Measurements from ENCODE around the gene MYCBPAP.

Gene MYCBPAP

DNA sequence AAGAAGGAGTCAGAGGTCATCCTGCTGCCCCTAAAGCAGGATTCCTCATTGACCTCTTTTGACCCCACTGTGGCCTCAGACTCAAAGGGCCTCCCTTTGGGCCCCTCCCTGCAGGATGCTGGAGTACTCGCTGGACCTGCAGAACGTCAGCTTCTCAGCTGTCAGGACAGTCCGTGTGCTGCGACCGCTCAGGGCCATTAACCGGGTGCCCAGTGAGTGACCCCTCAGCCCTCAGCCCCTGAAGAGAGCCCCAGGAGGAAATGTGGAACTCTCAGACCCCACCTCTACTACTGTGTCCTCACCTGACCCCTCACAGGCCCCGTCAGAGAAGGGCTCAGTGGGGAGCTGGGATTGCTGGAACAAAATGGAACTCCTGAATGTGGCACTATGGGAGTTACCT lies 61.4 kb downstream of the MYCBPAP start:
- no peak for DNase-seq (ENCODE audit: extremely low read depth in 1 of 2, low read depth in 1 of 2)

DNA sequence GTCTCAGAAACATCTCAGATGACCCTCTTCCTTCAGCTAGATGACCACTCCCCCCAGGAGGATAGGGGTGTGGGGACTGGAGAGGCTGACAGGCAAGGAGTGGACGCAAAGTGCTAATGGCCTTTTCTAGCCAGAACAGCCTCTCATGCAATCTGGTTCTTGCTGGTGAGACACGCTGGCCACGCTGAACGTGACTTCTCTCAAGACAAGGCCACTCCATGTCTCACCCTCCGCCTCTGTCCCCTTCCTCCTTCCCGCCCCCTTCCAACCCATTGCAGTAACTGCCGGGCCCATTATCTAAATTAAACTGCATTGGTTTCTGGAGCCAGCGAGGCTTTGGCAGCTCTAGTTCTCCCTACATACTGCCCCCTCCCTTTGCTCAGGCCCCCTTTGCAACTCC lies 61.8 kb downstream of the MYCBPAP start:
- DNase-seq (ENCODE audit: extremely low read depth in 1 of 2, low read depth in 1 of 2) = no peak

DNA sequence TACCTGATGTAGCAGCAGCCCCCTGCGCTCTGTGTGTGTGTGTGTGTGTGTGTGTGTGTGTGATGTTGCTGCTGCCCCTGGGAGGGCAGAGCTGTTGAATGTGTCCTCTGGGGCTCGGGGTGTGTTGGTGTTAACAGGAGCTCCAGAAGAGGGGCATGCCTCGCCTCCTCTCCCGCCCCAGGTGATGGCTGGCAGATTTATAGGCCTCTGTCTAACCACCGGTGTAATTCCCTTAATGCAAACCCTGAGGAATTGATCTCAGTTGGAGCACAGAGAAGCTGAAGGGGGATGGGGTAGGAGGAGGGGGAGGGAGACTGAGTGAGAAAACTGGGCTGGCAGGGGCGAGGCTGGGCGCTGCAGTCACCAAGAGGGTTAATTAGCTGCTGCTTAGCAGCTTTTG lies 62.3 kb downstream of the MYCBPAP start:
- no peak for DNase-seq (ENCODE audit: extremely low read depth in 1 of 2, low read depth in 1 of 2)

DNA sequence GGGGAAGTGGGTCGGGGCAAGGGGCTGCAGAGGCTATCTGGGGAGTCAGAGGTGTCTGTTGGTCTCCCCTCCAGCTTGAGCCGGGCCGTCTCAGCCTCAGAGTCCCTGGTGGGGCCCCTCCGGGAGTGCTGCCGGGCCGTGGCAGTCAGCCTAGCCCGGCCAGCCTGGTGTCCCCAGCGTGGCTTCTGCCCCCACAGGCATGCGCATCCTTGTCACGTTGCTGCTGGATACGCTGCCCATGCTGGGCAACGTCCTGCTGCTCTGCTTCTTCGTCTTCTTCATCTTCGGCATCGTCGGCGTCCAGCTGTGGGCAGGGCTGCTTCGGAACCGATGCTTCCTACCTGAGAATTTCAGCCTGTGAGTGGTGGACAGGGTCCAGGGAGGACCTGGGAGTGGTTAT lies 63.4 kb downstream of the MYCBPAP start:
- DNase-seq (ENCODE audit: extremely low read depth in 1 of 2, low read depth in 1 of 2) = no peak

DNA sequence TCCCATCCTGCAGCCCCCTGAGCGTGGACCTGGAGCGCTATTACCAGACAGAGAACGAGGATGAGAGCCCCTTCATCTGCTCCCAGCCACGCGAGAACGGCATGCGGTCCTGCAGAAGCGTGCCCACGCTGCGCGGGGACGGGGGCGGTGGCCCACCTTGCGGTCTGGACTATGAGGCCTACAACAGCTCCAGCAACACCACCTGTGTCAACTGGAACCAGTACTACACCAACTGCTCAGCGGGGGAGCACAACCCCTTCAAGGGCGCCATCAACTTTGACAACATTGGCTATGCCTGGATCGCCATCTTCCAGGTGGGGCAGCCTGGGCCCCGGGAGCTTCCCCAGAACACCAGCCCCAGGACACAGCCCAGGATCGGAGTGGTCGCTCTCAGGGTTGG lies 64.3 kb downstream of the MYCBPAP start:
- no peak for DNase-seq (ENCODE audit: extremely low read depth in 1 of 2, low read depth in 1 of 2)

DNA sequence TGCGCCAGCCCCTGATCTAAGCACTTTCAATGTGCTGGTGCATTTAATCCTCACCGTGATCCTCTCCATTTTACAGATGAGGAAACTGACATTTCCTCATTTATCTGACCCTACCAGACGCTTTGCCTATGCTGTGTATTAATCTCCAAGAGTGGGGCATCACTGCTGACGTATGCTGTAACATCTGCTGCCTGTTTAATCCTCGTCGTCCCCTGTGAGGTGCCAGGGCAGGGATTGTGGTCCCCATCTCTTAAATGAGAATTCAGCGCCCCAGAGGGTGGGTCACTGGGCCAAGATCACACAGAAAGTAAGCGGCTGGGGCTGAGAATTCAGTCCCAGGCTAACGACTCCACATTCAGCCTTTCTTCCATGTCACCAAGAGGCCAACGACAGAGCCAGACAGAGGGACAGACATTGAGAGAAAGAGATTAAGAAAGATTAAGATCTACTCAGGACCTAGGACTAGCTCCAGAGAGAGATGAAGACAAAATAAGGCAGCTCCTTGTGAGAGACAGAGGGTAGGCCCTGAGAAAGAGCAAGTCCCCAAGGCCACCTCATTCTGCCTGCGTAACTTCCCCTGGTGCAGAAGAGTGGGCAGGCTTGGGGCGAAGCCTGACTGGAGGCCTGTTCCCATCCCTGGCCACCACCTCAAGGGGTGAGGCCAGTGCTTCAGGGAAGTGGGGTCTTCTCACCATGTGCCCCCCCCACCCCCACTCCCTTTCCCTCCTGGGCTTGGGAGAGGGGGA lies 65.8 kb downstream of the MYCBPAP start:
- no peak for DNase-seq (ENCODE audit: extremely low read depth in 1 of 2, low read depth in 1 of 2)

DNA sequence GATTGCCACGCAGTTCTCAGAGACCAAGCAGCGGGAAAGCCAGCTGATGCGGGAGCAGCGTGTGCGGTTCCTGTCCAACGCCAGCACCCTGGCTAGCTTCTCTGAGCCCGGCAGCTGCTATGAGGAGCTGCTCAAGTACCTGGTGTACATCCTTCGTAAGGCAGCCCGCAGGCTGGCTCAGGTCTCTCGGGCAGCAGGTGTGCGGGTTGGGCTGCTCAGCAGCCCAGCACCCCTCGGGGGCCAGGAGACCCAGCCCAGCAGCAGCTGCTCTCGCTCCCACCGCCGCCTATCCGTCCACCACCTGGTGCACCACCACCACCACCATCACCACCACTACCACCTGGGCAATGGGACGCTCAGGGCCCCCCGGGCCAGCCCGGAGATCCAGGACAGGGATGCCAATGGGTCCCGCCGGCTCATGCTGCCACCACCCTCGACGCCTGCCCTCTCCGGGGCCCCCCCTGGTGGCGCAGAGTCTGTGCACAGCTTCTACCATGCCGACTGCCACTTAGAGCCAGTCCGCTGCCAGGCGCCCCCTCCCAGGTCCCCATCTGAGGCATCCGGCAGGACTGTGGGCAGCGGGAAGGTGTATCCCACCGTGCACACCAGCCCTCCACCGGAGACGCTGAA lies 67.5 kb downstream of the MYCBPAP start:
- no peak for DNase-seq (ENCODE audit: extremely low read depth in 1 of 2, low read depth in 1 of 2)

DNA sequence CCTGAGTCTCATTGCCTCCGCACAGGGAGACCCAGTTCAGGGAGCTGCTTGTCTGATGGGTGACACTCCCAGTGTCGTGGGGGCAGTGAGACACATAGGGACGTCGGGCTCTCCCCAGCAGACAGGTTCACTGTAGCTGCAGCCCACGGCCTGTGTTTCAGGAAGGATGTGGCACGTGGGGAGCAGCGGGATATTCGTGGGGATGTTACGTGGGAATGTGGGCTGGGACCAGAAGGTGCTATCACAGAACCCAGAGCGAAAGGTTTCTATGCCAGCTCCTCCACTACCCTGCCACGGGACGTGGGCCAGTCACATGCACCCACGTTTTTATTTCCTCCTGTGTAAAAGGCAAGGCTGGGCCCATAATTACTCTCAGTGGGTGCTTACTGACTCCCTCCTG lies 68.6 kb downstream of the MYCBPAP start:
- no peak for DNase-seq (ENCODE audit: extremely low read depth in 1 of 2, low read depth in 1 of 2)

DNA sequence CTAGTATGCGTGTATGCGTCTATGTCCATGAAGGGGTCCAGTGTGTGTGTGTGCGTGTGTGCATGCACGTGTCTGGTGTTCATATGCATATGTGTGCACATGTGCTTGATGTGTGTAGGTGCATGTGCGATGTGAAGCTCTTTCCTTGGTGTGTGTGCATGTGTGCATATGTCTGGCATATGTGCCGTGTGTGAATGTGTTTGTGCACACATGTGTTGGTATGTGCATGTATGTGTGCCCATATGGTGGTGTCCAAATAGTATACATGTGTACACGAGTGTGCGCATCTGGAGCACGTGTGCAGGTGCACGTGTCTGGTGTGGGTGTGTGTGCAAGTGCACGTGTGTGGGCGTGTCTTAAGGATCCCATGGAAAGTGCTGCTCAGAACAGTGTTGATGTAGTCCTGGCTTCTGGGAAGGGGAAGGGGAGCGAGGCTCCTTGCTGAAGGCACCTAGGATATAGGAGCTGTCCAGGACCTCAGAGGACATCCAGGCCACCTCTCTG lies 69.3 kb downstream of the MYCBPAP start:
- no peak for DNase-seq (ENCODE audit: extremely low read depth in 1 of 2, low read depth in 1 of 2)

DNA sequence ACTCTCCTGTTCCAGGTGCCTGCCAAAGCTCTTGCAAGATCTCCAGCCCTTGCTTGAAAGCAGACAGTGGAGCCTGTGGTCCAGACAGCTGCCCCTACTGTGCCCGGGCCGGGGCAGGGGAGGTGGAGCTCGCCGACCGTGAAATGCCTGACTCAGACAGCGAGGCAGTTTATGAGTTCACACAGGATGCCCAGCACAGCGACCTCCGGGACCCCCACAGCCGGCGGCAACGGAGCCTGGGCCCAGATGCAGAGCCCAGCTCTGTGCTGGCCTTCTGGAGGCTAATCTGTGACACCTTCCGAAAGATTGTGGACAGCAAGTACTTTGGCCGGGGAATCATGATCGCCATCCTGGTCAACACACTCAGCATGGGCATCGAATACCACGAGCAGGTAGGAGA lies 69.9 kb downstream of the MYCBPAP start:
- no peak for DNase-seq (ENCODE audit: extremely low read depth in 1 of 2, low read depth in 1 of 2)

DNA sequence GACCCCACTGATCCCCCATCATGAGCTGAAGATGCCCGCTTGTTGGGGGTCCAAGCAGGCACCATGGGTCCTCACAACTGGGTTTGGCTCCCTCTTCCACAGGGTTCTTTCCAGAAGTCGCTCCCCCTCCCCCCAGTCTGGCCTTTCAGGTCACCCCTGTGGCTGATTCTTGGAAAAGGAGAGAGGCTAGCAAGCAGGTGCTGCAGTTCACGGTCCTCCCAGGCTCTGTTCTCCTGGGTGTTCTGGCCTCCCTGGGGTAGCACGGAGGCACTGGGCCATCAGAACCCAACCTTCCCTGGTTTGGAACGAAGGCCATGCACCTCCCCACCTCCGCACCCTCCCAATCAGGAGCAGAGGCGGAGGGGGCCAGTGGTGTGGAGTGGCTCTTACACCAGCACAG lies 71.2 kb downstream of the MYCBPAP start:
- DNase-seq (ENCODE audit: extremely low read depth in 1 of 2, low read depth in 1 of 2) = no peak

DNA sequence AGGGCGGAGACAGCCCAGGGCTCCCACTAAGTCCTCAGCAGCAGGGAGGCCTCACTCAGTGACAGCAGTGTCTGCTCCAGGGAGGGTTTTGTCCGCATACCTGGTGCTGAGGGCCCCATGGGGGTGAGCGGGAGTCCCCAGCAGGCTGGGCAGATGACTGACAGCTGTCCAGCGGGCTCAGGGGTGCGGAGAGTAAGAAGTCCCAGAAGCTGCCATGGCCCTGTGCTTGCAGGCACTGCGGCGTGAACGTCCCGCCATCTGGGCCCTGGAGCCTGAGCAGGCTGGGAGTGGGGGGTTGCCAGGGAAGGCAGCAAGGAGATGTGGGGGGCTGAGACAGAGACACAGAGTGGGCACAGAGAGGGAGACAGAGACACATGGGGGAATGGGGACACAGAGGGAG lies 72.4 kb downstream of the MYCBPAP start:
- DNase-seq (ENCODE audit: extremely low read depth in 1 of 2, low read depth in 1 of 2) = no peak

All from stimulated activated CD8-positive, alpha-beta memory T cell treated with anti-CD3 and anti-CD28 coated beads, Interleukin-7, amount 100 ng/mL, for 48 hours (primary cell).